BJ (cell line): ENCODE data around the gene JCHAIN. TPM values are rescaled to one million over a fixed set of nuclear protein-coding genes. Genes with fewer than 3 reads are reported as not detected.

ENCODE experiments used
- CTCF ChIA-PET: fragments of 350-600 bp; formaldehyde crosslinking; extraction: SDS; loops from one replicate; lab custom pipeline; 2021; ENCODE audit warnings: antibody characterized with exemption, inconsistent platforms; lab: Yijun Ruan, JAX
- POLR2A ChIA-PET: fragments of 300-600 bp; sonication (Branson Sonifier 250); formaldehyde crosslinking; extraction: SDS; loops from one replicate; lab custom pipeline; 2021; ENCODE audit warnings: antibody characterized with exemption; lab: Charles Lee
- DNase-seq: peaks from one replicate; pipeline ENCODE4 v3.0.0-alpha.2; 2011; ENCODE audit warnings: low read depth
- H3K27me3 ChIP-seq: 2 replicates; pipeline ENCODE4 v1.6.0; 2011; ENCODE audit warnings: low read length; ENCODE audit not compliant: control insufficient read depth, insufficient read depth
- H3K36me3 ChIP-seq: 2 replicates; pipeline ENCODE4 v1.5.1; 2011; ENCODE audit warnings: low read length; ENCODE audit not compliant: control insufficient read depth, insufficient read depth
- H3K4me3 ChIP-seq: 2 replicates; pipeline ENCODE4 v1.5.1; 2011; ENCODE audit warnings: low read depth, mild to moderate bottlenecking, control low read depth, low read length
- polyA plus RNA-seq: library from polyadenylated mRNA; depleted of rRNA; stranded (reverse); fragments of >200 nt; gene quantifications from 2 replicates; pipeline ENCODE4 v1.2.3, GENCODE V29; 2011
- TF ChIP-seq, protein P1 (sequence below): IDR thresholded peaks from 2 replicates; pipeline ENCODE4 v1.5.1; 2011; ENCODE audit warnings: low read depth, mild to moderate bottlenecking, control low read depth, inconsistent platforms, low read length, moderate library complexity; ENCODE audit not compliant: insufficient read depth

The JCHAIN gene
- polyA plus RNA-seq, 1 experiment, result 8.5 TPM

DNA sequence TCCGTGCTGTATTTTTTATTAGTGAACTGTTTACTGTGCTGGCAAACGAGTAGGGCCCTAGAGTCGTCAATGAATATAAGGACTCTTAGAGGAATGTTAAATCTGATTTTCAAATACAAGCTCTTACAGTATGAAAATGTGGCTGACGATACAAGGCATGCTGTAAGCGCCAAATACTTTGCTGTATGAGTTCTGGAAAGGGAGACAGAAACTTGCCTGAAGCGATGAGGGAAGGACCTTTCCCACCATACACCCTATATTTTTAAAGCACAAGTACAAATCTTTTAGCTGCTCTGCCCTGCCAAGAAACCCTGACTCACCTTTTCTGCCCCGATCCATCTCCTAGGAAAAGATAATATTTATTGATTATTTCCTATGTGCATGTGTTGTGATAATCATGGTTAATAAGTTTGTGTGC is 39.7 kb upstream of the JCHAIN start:
- TF ChIP-seq, protein P1, sequence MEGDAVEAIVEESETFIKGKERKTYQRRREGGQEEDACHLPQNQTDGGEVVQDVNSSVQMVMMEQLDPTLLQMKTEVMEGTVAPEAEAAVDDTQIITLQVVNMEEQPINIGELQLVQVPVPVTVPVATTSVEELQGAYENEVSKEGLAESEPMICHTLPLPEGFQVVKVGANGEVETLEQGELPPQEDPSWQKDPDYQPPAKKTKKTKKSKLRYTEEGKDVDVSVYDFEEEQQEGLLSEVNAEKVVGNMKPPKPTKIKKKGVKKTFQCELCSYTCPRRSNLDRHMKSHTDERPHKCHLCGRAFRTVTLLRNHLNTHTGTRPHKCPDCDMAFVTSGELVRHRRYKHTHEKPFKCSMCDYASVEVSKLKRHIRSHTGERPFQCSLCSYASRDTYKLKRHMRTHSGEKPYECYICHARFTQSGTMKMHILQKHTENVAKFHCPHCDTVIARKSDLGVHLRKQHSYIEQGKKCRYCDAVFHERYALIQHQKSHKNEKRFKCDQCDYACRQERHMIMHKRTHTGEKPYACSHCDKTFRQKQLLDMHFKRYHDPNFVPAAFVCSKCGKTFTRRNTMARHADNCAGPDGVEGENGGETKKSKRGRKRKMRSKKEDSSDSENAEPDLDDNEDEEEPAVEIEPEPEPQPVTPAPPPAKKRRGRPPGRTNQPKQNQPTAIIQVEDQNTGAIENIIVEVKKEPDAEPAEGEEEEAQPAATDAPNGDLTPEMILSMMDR, result no peak
- CTCF ChIA-PET, result interaction anchor here (0.8 to 2.2 kb wide), 9 partner anchors 9 to 54 kb away, joined by 3 to 9 read pairs (median 4); partner anchors contain the start of gene RUFY3
- Histone ChIP-seq H3K27me3 (no peaks in the 10 kb centered on the region), H3K4me3 (peak overlapping the region; percentile 81), H3K36me3 (no peaks in the 10 kb centered on the region)
- POLR2A ChIA-PET, result no interaction called here
- no peak for DNase-seq

DNA sequence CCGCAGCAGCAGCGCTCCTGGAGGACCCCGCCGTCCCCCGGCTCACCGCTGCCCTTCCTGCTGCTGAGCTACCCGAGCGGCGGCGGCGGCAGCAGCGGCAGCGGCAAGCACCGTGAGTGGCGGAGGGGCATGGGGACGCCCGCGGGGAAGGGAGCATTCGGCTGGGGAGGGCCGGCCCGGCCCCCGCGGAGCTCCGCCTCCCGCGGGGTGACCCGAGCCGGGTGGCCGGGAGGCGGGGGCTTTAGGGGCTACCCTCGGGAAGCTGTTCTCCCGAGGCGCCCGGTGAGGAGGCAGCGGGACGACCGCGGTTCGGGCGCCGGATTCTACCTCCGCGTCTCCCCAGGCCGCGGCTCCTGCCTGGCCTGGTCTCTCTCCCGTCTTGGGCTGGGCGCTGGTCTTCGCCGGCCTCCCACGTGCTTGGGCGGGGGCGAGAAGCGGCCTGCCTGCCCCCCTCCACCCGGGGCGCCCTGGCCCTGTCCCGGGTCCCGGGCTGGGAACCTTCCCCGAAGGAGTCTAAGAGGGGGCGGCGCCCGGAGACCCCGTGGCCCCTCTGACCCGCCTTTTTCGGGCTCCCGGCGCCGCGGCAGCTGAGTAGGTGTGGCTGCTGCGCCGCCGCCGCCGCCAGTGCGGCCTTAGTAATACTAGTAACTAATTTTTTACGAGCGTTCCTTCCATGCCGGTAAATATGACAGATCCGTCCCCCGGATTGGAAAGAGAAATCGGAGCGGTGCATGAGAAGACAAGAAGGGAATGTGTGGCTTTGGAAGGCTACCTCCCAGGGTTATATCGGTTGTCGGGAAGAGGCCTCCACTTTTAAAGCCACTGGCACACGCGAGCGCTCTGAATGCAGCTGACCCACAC is 39.1 kb upstream of the JCHAIN start:
- TF ChIP-seq, protein P1, result no peak
- Histone ChIP-seq H3K36me3 (no peaks in the 10 kb centered on the region), H3K4me3 (peak overlapping the region; percentile 81), H3K27me3 (no peaks in the 10 kb centered on the region)
- DNase-seq, result peak; percentile 74
- ChIA-PET POLR2A (no interaction called here), CTCF (interaction anchor here (0.8 to 2.2 kb wide), 11 partner anchors 8 to 291 kb away, joined by 3 to 13 read pairs (median 4); partner anchors contain the start of genes DCK, RUFY3 and UTP3)

DNA sequence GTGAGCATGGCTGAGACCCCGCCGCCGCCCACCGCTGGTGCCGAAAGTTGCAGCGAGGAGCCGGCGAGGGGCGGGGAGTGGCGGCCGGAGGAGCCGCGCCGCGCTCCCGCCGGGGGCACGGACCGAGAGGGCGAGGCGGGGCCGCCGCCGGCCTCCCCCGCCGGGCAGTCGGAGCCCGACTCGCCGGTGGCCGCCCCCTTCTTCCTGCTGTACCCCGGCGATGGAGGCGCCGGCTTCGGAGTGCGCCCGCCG is 38.5 kb upstream of the JCHAIN start:
- H3K27me3 ChIP-seq, result no peaks in the 10 kb centered on the region
- TF ChIP-seq, protein P1, result no peak
- H3K36me3 ChIP-seq, result no peaks in the 10 kb centered on the region
- POLR2A ChIA-PET, result no interaction called here
- CTCF ChIA-PET, result interaction anchor here (1.1 to 2.2 kb wide), 8 partner anchors 8 to 292 kb away, joined by 3 to 13 read pairs (median 5); partner anchors contain the start of genes DCK, RUFY3 and UTP3
- H3K4me3 ChIP-seq, result peak overlapping the region; percentile 81
- no peak for DNase-seq

DNA sequence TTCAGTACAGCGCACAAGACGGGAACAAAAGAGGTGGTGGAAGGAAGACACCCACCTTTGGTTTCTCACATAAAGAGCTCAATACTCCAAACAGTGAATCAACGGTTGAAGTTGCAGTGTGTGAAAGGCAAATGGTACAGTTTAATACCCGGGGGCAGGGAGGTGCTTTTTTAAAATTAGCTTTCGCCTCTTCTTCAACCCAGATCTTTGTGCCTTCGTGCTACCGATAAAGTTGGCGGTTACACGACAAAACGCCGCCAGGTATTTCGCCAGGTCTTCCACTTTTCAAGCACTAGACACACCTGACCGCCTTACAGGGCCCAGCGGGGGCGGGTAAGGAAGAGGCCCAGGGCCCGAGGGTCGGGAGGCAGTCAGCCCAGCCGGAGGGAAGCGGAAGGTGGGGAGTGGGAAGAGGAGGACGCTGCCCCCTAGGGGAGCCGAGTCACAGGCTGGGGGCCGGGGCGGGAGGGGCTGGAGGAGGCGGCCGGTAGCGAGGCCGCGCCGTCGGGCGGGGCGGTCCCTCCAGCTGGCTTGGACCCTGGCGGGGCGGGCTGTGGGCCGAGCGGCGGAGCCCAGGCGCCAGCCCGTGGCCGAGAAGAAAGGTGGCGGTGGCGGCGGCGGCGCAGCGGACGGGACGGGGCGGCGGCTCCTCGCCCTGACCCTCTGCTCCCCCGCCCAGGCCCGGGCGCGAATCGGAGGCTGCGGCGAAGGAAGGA is 38.1 kb upstream of the JCHAIN start:
- peak overlapping the region; percentile 81 for H3K4me3 ChIP-seq
- H3K36me3 ChIP-seq, result no peaks in the 10 kb centered on the region
- H3K27me3 ChIP-seq, result no peaks in the 10 kb centered on the region
- CTCF ChIA-PET, result interaction anchor here (0.8 to 2.2 kb wide), 8 partner anchors 12 to 292 kb away, joined by 3 to 13 read pairs (median 4); partner anchors contain the start of genes DCK and UTP3
- no peak for DNase-seq
- TF ChIP-seq, protein P1, result peak; percentile 50
- POLR2A ChIA-PET, result no interaction called here
